ENCODE results near the gene MDFIC. TPM values are rescaled to one million over a fixed set of nuclear protein-coding genes. Genes with fewer than 3 reads are reported as not detected.

Gene MDFIC
- total RNA-seq, 1 donor from 2014 or later, result 13.3 TPM

- no peak for DNase-seq (ENCODE audit: low spot score in 2 of 2)
- intact Hi-C loops (cut with DNase I), result no loop called here
- Histone ChIP-seq H3K27ac (no peak overlapping the region), H3K27me3 (no peaks in the 10 kb centered on the region), H3K4me3 (no peak overlapping the region), H3K4me1 (no peaks in the 10 kb centered on the region), H3K9me3 (no peaks in the 10 kb centered on the region), H3K36me3 (no peaks in the 10 kb centered on the region)
- TF ChIP-seq CTCF (IDR thresholded peaks at IDR 0.05), result no peak
These were observed 30.4 kb downstream of the MDFIC start for GRCh38 chr7:114952296-114952695.

- Histone ChIP-seq H3K27me3 (no peaks in the 10 kb centered on the region), H3K9me3 (no peaks in the 10 kb centered on the region), H3K4me1 (no peaks in the 10 kb centered on the region), H3K27ac (no peak overlapping the region), H3K4me3 (no peak overlapping the region), H3K36me3 (no peaks in the 10 kb centered on the region)
- TF ChIP-seq CTCF (IDR thresholded peaks at IDR 0.05), result no peak
- intact Hi-C loops (cut with DNase I), result no loop called here
- DNase-seq (ENCODE audit: low spot score in 2 of 2), result no peak
These were observed 31.8 kb downstream of the MDFIC start for GRCh38 chr7:114953724-114954123.

- Histone ChIP-seq H3K9me3 (no peaks in the 10 kb centered on the region), H3K27me3 (no peaks in the 10 kb centered on the region), H3K27ac (no peak overlapping the region), H3K36me3 (no peaks in the 10 kb centered on the region), H3K4me1 (no peaks in the 10 kb centered on the region), H3K4me3 (no peak overlapping the region)
- no peak for DNase-seq (ENCODE audit: low spot score in 2 of 2)
- intact Hi-C loops (cut with DNase I), result no loop called here
- TF ChIP-seq CTCF (IDR thresholded peaks at IDR 0.05), result no peak
These were observed 34.8 kb downstream of the MDFIC start for GRCh38 chr7:114956702-114957101.

- no peaks in the 10 kb centered on the region for H3K9me3 ChIP-seq
- H3K36me3 ChIP-seq, result no peaks in the 10 kb centered on the region
- no peak overlapping the region for H3K27ac ChIP-seq
- intact Hi-C loops (cut with DNase I), result no loop called here
- no peaks in the 10 kb centered on the region for H3K27me3 ChIP-seq
- TF ChIP-seq CTCF (IDR thresholded peaks at IDR 0.05), result no peak
- no peaks in the 10 kb centered on the region for H3K4me1 ChIP-seq
- DNase-seq (ENCODE audit: low spot score in 2 of 2), result no peak
- no peak overlapping the region for H3K4me3 ChIP-seq
These were observed 35.5 kb downstream of the MDFIC start for GRCh38 chr7:114957444-114957843.

GRCh38 chr7:114959931-114960330, 38.0 kb downstream of the MDFIC start:
- no peaks in the 10 kb centered on the region for H3K36me3 ChIP-seq
- H3K4me1 ChIP-seq, result no peaks in the 10 kb centered on the region
- no peak overlapping the region for H3K4me3 ChIP-seq
- intact Hi-C loops (cut with DNase I), result no loop called here
- no peak for DNase-seq (ENCODE audit: low spot score in 2 of 2)
- no peaks in the 10 kb centered on the region for H3K9me3 ChIP-seq
- TF ChIP-seq CTCF (IDR thresholded peaks at IDR 0.05), result no peak
- H3K27ac ChIP-seq, result no peak overlapping the region
- H3K27me3 ChIP-seq, result no peaks in the 10 kb centered on the region

GRCh38 chr7:114962441-114962840, 40.5 kb downstream of the MDFIC start:
- H3K27ac ChIP-seq, result no peak overlapping the region
- no peaks in the 10 kb centered on the region for H3K9me3 ChIP-seq
- H3K4me3 ChIP-seq, result no peak overlapping the region
- intact Hi-C loops (cut with DNase I), result no loop called here
- no peaks in the 10 kb centered on the region for H3K4me1 ChIP-seq
- no peaks in the 10 kb centered on the region for H3K27me3 ChIP-seq
- DNase-seq (ENCODE audit: low spot score in 2 of 2), result no peak
- no peak for TF ChIP-seq CTCF (IDR thresholded peaks at IDR 0.05)
- no peaks in the 10 kb centered on the region for H3K36me3 ChIP-seq
